GM18868 (cell line): ENCODE results near the gene PKIG.
"Not testable (repeated sequence)": the region's sequence is repeated elsewhere in the genome, so short reads cannot be mapped to it uniquely, and the experiment has no call there.

ENCODE experiments used
- ATAC-seq: cut with Tn5 transposase; IDR thresholded peaks from one replicate; pipeline ENCODE4 v1.9.1; 2021; ENCODE audit warnings: mild to moderate bottlenecking, moderate library complexity; ENCODE audit not compliant: unreplicated experiment

Gene PKIG

GRCh38 chr20:44637522-44638372 lies 55.4 kb downstream of the PKIG start:
- no peak for ATAC-seq

GRCh38 chr20:44640522-44640921 lies 58.1 kb downstream of the PKIG start:
- ATAC-seq = no peak

- ATAC-seq = no peak
These were observed 58.9 kb downstream of the PKIG start for GRCh38 chr20:44641325-44641724.

GRCh38 chr20:44642203-44643153 lies 60.1 kb downstream of the PKIG start:
- no peak for ATAC-seq

GRCh38 chr20:44643154-44643519 lies 60.8 kb downstream of the PKIG start:
- ATAC-seq = no peak

GRCh38 chr20:44643596-44644229 lies 61.3 kb downstream of the PKIG start:
- ATAC-seq = no peak

GRCh38 chr20:44644230-44644617 lies 61.8 kb downstream of the PKIG start:
- no peak for ATAC-seq

GRCh38 chr20:44644667-44645131 lies 62.3 kb downstream of the PKIG start:
- peak; percentile 27 for ATAC-seq

- peak; percentile 29 for ATAC-seq
These were observed 63.8 kb downstream of the PKIG start for GRCh38 chr20:44646023-44646640.

- ATAC-seq = peak; percentile 47
These were observed 64.4 kb downstream of the PKIG start for GRCh38 chr20:44646641-44647274.

GRCh38 chr20:44648068-44648467 lies 65.7 kb downstream of the PKIG start:
- no peak for ATAC-seq

- ATAC-seq = no peak
These were observed 66.2 kb downstream of the PKIG start for GRCh38 chr20:44648579-44648978.

GRCh38 chr20:44649126-44649525 lies 66.7 kb downstream of the PKIG start:
- ATAC-seq = no peak

- ATAC-seq = no peak
These were observed 67.6 kb downstream of the PKIG start for GRCh38 chr20:44649976-44650375.

GRCh38 chr20:44650771-44651433 lies 68.5 kb downstream of the PKIG start:
- ATAC-seq = no peak

- ATAC-seq = no peak
These were observed 69.0 kb downstream of the PKIG start for GRCh38 chr20:44651434-44651683.

- ATAC-seq = no peak
These were observed 69.5 kb downstream of the PKIG start, which contains the start of gene ADA for GRCh38 chr20:44651684-44652423. Gene ADA (minus strand): TSS chr20:44651699. CDS start chr20:44651607, 92 bp downstream.

GRCh38 chr20:44653546-44653945 lies 71.2 kb downstream of the PKIG start:
- no peak for ATAC-seq

- ATAC-seq = not testable (repeated sequence)
These were observed 71.8 kb downstream of the PKIG start for GRCh38 chr20:44654210-44654609.
